ENCODE data around the gene AURKAIP1. TPM values are rescaled to one million over a fixed set of nuclear protein-coding genes. Genes with fewer than 3 reads are reported as not detected.

AURKAIP1 gene
- polyA plus RNA-seq, 1 donor (not counting 4 experiments of a cell fraction or from before 2014, with no cell fraction given), result 86.9 TPM

DNA sequence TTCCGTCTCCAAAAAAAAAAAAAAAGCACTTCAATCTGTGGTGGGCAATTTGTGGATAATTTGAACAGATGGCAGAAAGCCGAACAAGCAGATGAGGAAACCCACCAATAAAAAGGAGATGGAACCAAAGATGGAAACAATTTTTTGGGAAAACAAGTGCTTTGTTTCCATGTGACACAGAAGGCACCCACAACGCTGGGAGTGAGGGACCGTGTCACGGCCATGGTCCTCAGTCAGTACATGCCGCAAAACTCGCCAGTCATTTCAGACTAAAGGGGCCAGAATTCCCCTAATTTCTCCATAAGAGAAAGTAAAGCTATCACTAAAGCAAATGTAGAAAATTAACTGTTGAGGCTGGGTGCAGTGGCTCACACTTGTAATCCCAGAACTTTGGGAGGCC is 19.1 kb upstream of the AURKAIP1 start:
- TF ChIP-seq EZH2 (IDR thresholded peaks at IDR 0.05; ENCODE audit: low read length), result no peak
- TF ChIP-seq CTCF (optimal IDR thresholded peaks at IDR 0.05 in 1 of 3, IDR thresholded peaks at IDR 0.05 in 1 of 3, conservative IDR thresholded peaks at IDR 0.05 in 1 of 3; ENCODE audit: extremely low read depth in 1 of 3, insufficient read depth in 2 of 3, low read length in 3 of 3), result no peak
- Histone ChIP-seq H3K36me3 (ENCODE audit: control insufficient read depth in 2 of 2, extremely low read depth in 1 of 2, insufficient read depth in 2 of 2, low read length in 2 of 2) (peaks cover 52 to 62% of the 10 kb centered on the region in 2 experiments), H3K79me2 (ENCODE audit: control insufficient read depth, insufficient read depth, low read length) (peaks cover 51% of the 10 kb centered on the region), H3K9me1 (ENCODE audit: control insufficient read depth, extremely low read depth, insufficient read depth, low read length) (no peaks in the 10 kb centered on the region), H3K4me2 (ENCODE audit: control insufficient read depth, extremely low read depth, insufficient read depth, low read depth, low read length) (no peak overlapping the region), H3K9ac (ENCODE audit: control insufficient read depth, extremely low read depth, insufficient read depth, low read length) (no peak overlapping the region), H4K20me1 (ENCODE audit: control insufficient read depth, extremely low read depth, insufficient read depth, low read length) (no peaks in the 10 kb centered on the region), H3K4me3 (ENCODE audit: control insufficient read depth in 2 of 3, extremely low read depth in 1 of 3, insufficient read depth in 2 of 3, low read depth in 1 of 3, low read length in 3 of 3) (no peak overlapping the region), H3K27me3 (ENCODE audit: control insufficient read depth, extremely low read depth, insufficient read depth, low read length) (no peaks in the 10 kb centered on the region), H3K4me1 (ENCODE audit: control insufficient read depth, extremely low read depth, insufficient read depth, low read length) (peaks cover 9% of the 10 kb centered on the region), H3K27ac (ENCODE audit: control insufficient read depth, insufficient read depth, low read length) (no peak overlapping the region), H3K9me3 (ENCODE audit: control insufficient read depth, low read depth, low read length) (no peaks in the 10 kb centered on the region), H2AFZ (ENCODE audit: control insufficient read depth, low read length) (no peak overlapping the region)
- dilution Hi-C loops (cut with MboI; ENCODE audit: extremely low pct_ligation_motif_present, low sequenced_read_pairs), result no loop called here
- FAIRE-seq (no peak), DNase-seq (ENCODE audit: low read depth, low spot score) (no peak)

DNA sequence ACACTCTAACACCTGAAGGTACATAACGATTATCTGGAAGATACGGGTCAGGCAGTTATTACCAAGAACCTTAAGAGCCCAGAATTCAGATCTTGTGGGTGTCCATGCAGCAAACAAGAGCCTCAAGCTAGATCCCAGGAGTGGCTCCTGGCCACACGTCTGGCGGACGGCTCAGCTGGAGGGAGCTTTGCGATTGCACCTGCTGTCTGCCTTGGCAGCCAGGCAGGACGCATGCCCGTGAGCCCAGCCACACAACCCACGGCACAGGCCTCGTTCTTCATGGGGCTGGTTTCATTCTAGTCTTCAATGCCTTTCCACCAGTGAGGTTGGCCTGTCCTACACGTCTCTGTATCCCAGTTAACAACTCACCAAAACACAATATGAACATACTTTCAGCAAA is 18.4 kb upstream of the AURKAIP1 start:
- no peak overlapping the region for H2AFZ ChIP-seq (ENCODE audit: control insufficient read depth, low read length)
- no peak overlapping the region for H3K9ac ChIP-seq (ENCODE audit: control insufficient read depth, extremely low read depth, insufficient read depth, low read length)
- H3K4me3 ChIP-seq (ENCODE audit: control insufficient read depth in 2 of 3, extremely low read depth in 1 of 3, insufficient read depth in 2 of 3, low read depth in 1 of 3, low read length in 3 of 3), result no peak overlapping the region
- FAIRE-seq (no peak), DNase-seq (ENCODE audit: low read depth, low spot score) (no peak)
- dilution Hi-C loops (cut with MboI; ENCODE audit: extremely low pct_ligation_motif_present, low sequenced_read_pairs), result no loop called here
- H4K20me1 ChIP-seq (ENCODE audit: control insufficient read depth, extremely low read depth, insufficient read depth, low read length), result no peaks in the 10 kb centered on the region
- TF ChIP-seq CTCF (optimal IDR thresholded peaks at IDR 0.05 in 1 of 3, IDR thresholded peaks at IDR 0.05 in 1 of 3, conservative IDR thresholded peaks at IDR 0.05 in 1 of 3; ENCODE audit: extremely low read depth in 1 of 3, insufficient read depth in 2 of 3, low read length in 3 of 3) (no peak), EZH2 (IDR thresholded peaks at IDR 0.05; ENCODE audit: low read length) (no peak)
- H3K36me3 ChIP-seq (ENCODE audit: control insufficient read depth in 2 of 2, extremely low read depth in 1 of 2, insufficient read depth in 2 of 2, low read length in 2 of 2), result peaks cover 55 to 62% of the 10 kb centered on the region in 2 experiments
- peaks cover 9% of the 10 kb centered on the region for H3K4me1 ChIP-seq (ENCODE audit: control insufficient read depth, extremely low read depth, insufficient read depth, low read length)
- no peak overlapping the region for H3K4me2 ChIP-seq (ENCODE audit: control insufficient read depth, extremely low read depth, insufficient read depth, low read depth, low read length)
- peaks cover 45% of the 10 kb centered on the region for H3K79me2 ChIP-seq (ENCODE audit: control insufficient read depth, insufficient read depth, low read length)
- H3K27ac ChIP-seq (ENCODE audit: control insufficient read depth, insufficient read depth, low read length), result no peak overlapping the region
- no peaks in the 10 kb centered on the region for H3K27me3 ChIP-seq (ENCODE audit: control insufficient read depth, extremely low read depth, insufficient read depth, low read length)
- no peaks in the 10 kb centered on the region for H3K9me3 ChIP-seq (ENCODE audit: control insufficient read depth, low read depth, low read length)
- H3K9me1 ChIP-seq (ENCODE audit: control insufficient read depth, extremely low read depth, insufficient read depth, low read length), result no peaks in the 10 kb centered on the region

Measured in keratinocyte (primary cell).